H1 (cell line): ENCODE measurements around the gene KRT72. TPM values are rescaled to one million over a fixed set of nuclear protein-coding genes. Genes with fewer than 3 reads are reported as not detected.

ENCODE experiments used
- ATF3 ChIP-seq: IDR thresholded peaks from 2 replicates; pipeline ENCODE4 v1.6.1; 2011; ENCODE audit warnings: low read depth, mild to moderate bottlenecking, low read length; ENCODE audit not compliant: insufficient read depth
- polyA plus RNA-seq, 7 experiments: library from polyadenylated mRNA; depleted of rRNA in 3 of 7; stranded (reverse) in 5 of 7; unstranded in 2 of 7; fragments of >200 nt in 5 of 7; fragments of 200-250 nt in 2 of 7; gene quantifications; 1 replicate in 5 of 7; 2 replicates in 1 of 7; 4 replicates in 1 of 7; pipeline versions ENCODE4 v1.2.1 to v1.2.3, GENCODE V29; 2011 to 2013; ENCODE audit warnings: missing spikeins in 2 of 7, mixed read lengths in 2 of 7
- total RNA-seq: library from RNA; stranded (reverse); fragmentation: NEBNext Ultra II Directional; extraction: Animal tissue kit (Norgen Biotek cat#: 25700); gene quantifications from 2 replicates; pipeline ENCODE4 v1.2.1, GENCODE V29; 2021

KRT72 gene
- total and polyA plus RNA-seq, 2 of the 8 experiments (the other 6 are each of a cell fraction or from before 2014, with no cell fraction given): not detected

- no peak for TF ChIP-seq ATF3
Observed at GRCh38 chr12:52558781-52559445, 42.4 kb downstream of the KRT72 start (continued).
